SKM-1 treated with dmso at 0.1 percent for 144 hours (cell line): ENCODE results near the gene CTBP1.

Source experiments
- DNase-seq: peaks from one replicate; lab custom pipeline; 2025; ENCODE audit not compliant: unreplicated experiment; lab: John Stamatoyannopoulos, UW

The CTBP1 gene

DNA sequence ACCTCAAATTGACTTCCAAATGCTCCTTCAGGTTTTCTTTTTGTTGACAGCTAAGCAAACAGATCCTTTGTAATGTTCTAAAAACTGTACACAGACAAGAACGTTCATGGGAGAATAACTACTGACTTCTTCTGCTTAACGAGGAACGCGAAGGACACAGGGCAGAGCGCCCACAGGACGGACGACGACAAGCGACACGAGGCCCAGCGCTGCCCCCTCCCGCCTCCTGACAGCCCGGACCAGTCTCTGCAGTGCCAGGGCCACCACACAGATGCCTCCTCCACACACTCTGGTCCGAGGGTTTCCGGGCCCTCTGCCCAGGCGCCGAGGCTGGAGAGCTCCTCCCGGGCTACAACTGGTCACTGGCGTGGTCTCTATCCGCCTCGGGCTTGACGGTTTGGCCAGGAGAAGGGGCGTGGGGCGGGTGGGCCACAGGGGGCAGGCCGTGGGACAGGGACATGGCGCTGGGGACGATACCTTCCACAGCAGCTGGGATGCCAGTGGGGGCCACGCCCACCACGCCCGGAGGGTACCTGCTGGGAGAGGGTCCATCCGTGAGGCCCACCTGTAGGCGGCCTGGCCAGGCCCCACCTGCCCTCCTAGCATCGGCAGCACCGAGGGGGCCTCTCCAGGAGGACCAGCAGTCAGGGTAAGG lies 36.9 kb downstream of the CTBP1 start:
- DNase-seq = no peak

DNA sequence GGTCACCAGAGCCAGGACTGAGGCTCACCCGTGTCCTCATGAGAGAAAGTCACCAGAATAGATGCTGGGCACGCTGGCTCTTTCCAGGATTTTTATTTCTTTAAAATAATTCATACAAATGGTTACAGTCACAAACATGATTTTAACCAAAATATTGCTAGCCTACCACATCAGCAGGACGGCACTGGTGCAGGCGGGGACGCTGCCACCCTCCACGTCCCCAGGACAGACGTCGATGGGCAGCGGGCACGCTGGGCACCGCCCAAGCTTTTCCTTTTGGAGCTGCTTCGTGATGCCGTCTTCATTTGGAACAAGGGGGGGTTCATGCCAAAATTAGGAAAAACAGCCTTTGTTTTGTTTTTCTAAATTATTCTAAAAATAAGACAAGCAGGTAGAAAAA lies 37.6 kb downstream of the CTBP1 start:
- no peak for DNase-seq

GRCh38 chr4:1210971-1211370 lies 38.0 kb downstream of the CTBP1 start:
- no peak for DNase-seq

DNA sequence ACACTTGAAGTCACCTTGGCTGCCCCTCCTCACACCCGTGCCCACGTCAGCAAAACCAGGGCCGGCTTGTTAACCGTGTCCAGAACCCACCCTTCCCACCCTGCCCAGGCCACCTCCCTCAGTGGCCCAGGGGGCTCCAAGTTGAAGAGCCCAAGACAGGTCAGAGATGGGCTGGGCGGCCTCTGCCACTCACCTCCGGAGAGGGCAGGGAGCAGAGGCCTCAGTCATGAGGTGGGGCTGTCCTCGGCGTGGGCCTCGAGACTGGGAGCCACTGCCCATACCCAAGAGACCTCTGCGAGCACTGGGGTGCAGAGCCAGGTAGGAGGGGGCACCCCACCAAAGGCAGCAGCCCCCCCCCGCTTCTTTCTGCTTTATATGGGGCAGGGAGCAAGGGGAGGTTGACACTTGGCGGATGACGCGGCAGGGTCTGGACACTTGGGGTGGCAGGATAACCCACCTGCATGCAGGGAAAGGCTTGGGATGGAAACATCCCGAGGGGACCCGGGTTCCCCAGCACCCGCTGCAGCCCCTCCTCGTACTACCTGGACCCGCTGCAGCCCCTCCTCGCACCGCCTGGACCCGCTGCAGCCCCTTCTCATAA lies 38.6 kb downstream of the CTBP1 start:
- no peak for DNase-seq

DNA sequence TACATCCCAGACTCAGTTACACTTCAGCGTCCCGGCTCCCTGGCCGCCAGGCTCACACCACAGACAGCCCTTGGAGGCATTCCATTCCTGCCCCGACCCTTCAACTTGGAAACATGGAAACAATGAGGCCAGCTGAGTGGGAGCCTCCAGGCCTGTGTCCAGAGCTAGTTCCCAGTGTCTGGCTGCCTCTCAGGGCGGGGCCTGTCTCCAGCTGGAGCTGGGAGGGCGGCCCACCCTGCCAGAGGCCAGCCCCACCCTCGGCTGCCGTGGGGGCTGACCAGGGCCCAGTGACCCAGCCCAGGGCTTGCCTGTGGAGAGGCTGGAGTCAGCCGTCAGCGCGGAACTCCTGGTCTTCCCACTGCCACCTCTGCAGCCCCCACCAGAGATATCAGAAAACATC lies 39.1 kb downstream of the CTBP1 start:
- DNase-seq = no peak

- no peak for DNase-seq
Observed at GRCh38 chr4:1208970-1209704, 39.8 kb downstream of the CTBP1 start.

GRCh38 chr4:1208266-1208961 lies 40.5 kb downstream of the CTBP1 start:
- no peak for DNase-seq

- DNase-seq = no peak
Observed at GRCh38 chr4:1207603-1208265, 41.2 kb downstream of the CTBP1 start.

GRCh38 chr4:1207157-1207470 lies 41.8 kb downstream of the CTBP1 start:
- DNase-seq = no peak

DNA sequence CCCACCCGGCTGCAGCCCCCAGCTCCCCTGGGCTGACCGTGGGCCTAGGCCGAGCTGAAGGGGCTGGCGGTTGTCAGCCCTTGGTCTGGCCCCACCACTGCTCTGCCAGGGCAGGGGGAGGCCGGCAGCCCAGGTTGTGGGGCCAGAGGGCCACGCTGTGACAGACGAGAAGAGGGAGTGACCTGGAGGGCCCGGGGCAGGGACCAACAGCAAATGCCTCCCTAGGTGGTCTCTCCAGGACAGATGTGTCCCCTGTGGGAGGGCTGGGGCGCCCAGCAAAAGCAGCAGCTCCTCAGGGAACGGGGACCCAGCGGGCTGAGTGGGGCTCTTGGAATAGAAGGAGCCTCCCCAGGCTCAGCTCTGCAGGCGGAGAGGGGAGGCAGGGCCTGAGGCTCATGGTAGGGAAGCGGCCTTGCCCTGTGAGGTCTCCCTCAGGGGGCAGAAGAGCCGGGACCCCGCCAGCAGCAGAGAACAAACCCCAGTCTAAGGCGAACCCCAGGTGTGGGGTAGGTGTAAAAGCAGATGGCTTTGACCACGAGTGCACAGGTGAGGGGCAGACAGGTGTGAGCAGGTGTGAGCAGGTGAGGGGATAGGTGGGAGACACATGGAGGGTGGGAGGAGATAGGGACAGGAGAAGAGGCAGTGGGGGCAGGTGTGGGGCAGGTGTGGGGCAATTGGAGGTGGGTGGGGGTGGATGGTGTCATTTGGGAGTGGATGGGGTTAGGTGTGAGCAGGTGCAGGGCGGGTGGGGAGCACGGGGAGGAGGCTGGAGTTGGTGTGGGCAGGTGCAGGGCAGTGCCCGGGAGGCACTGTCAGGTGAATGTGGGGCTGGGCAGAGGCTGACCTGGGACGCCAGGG lies 42.4 kb downstream of the CTBP1 start:
- DNase-seq = no peak

DNA sequence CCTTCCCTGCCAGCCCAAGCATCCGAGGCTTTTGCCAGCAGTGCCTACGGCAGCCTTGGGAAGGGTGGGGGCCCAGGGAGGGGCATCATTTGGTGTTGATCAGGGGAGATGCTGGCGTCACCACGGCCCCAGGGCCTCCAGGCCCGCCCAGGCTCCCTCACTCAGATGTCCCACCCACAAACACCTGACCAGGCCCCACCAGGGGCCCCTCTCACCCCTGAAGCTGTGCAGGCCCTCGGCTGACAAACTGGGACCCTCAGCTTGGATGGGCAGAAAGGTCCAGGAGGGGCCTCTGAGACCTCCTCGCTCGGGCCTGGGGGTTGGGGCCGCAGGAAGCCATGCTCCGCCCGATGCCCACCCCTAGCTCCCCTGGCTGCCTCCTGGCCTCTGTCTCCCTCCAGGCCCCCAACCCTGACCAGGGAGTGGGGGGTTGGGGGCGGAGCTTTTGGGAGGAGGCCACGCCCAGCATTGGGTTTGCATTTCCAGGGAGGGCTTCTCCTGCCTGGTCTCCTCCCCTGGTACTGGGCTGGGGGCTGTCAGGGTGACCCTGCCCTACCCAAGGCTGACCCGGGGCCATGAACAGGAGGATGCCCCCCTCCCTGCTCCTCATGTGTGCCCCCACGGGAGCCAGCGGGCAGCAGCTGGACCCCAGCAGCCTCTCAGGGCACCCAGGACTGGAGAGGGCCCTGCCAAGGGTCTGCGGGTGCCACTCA lies 43.2 kb downstream of the CTBP1 start:
- no peak for DNase-seq

- DNase-seq = no peak
Observed at GRCh38 chr4:1204828-1205585, 43.9 kb downstream of the CTBP1 start.

DNA sequence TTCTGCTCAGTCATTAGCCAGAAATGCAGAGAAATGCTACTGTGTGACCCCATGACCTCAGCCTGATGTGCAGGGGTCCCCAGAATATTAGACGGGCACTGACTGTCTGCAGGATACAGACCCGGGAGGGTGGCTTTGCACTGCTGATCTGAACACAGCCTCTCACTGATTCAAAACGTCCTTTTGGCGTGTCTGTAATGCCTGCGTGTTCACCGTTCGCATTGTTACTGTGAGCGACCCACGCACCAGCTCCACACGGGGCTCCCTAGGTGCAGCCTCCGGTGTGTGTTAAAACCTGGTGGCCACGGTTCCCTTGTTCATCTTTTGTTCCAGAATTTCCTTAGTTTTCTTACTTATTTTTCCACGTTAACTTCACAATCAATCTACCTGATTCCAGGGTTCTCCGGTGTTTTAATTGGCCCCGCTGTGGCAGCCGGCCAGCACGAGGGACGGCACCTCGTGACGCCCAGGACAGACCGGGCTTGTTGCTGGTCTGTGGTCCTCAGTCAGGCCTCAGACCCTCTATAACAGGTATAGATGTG lies 44.6 kb downstream of the CTBP1 start:
- DNase-seq = no peak

DNA sequence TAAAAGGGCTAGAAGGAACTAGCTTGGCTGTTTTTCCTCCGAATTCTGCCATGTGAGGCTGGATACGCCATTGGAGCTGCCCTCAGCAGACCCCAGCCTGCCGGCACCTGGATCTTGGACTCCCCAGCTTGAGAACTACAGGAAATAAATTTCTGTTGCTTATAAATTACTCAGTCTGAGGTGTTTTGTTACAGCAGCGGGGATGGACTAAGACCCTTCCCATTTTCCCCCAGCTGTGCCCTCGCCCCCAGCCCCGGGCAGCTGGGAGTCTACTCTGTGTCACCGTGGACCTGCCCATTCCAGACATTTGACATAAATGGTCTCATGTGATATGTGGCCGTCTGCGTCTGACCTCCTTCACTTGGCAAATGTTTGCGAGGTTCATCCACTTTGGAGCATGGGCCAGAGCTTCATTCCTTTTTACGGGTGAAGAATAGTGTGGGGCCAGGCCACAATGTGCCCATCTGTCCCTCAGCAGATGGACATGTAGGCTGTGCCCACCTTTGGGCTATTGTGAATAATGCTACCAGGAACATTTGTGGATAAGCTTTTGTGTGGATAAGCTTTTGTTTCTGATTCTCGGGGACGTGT lies 45.8 kb downstream of the CTBP1 start:
- DNase-seq = no peak

- no peak for DNase-seq
Observed at GRCh38 chr4:1202526-1203011, 46.4 kb downstream of the CTBP1 start.

DNA sequence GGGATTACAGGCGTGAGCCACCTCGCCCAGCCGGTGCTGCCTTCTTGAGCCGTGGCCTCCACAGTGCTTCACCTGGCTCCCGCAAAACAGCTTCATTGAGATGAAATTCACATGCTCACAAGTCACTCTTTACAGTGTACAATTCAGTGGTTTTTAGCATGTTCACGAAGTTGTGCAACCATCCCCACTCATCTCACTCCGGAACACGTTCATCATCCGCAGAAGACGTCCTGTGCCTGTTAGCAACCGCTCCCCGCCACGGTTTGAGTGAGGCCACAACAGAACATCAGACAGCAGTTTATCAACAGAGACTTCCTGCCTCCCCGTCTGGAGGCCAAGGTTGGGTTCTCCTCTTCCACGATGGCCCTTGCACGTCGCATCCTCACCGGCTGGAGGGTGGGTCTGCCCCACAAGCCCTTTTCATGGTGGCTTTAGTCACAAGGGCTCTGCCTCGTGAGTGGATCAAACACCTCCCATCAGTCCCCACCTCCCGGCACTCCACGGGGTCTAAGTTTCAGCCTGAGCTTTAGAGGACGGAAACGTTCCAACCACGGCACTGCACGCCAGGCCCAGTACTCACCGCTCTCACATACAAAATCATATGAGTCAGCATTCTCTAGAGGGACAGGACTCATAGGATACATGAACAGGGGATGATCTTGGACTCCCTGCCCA lies 46.9 kb downstream of the CTBP1 start:
- peak; percentile 90 for DNase-seq

- DNase-seq = no peak
Observed at GRCh38 chr4:1200425-1201035, 48.4 kb downstream of the CTBP1 start.
